K562 (cell line): ENCODE data around the gene SYNPR. TPM values are rescaled to one million over a fixed set of nuclear protein-coding genes. Genes with fewer than 3 reads are reported as not detected.

Experiments
- ARID3B ChIP-seq: fragments of 250-450 bp; sonication (Bioruptor Pico); IDR thresholded peaks from 2 replicates; pipeline ENCODE4 v1.4.0; 2020; ENCODE audit warnings: borderline replicate concordance
- GABPA ChIP-seq: fragments of 200-800 bp; sonication (Bioruptor generic); conservative IDR thresholded peaks from 2 replicates; pipeline ENCODE4 v1.6.1; 2016; ENCODE audit warnings: low read depth, missing genetic modification characterization, missing compliant biosample characterization
- HBP1 ChIP-seq: fragments of 450-650 bp; formaldehyde crosslinking; IDR thresholded peaks from 2 replicates; pipeline ENCODE4 v1.4.0; 2022; ENCODE audit warnings: missing genetic modification characterization
- KLF13 ChIP-seq: fragments of 450-650 bp; IDR thresholded peaks from 2 replicates; pipeline ENCODE4 v1.6.1; 2016; ENCODE audit warnings: missing genetic modification characterization, low read depth, mild to moderate bottlenecking, missing compliant biosample characterization, moderate library complexity, borderline replicate concordance
- SNIP1 ChIP-seq: fragments of 450-650 bp; IDR thresholded peaks from 2 replicates; pipeline ENCODE4 v1.7.1; 2017; ENCODE audit warnings: low read depth, mild to moderate bottlenecking
- TGIF2 ChIP-seq: sonication (generic); formaldehyde crosslinking; IDR thresholded peaks from 2 replicates; pipeline ENCODE4 v1.8.1; 2022; ENCODE audit warnings: mild to moderate bottlenecking, missing genetic modification reagents, moderate library complexity
- UBTF ChIP-seq, 2 experiments: IDR thresholded peaks; 2 replicates each; pipeline ENCODE4 v1.6.1; 2012; ENCODE audit warnings: improper control_type of control experiment in 2 of 2, low read depth in 2 of 2, low read length in 2 of 2, borderline replicate concordance in 1 of 2
- XRCC3 ChIP-seq: fragments of 450-650 bp; IDR thresholded peaks from 2 replicates; pipeline ENCODE4 v1.6.1; 2017; ENCODE audit warnings: mild to moderate bottlenecking, moderate library complexity
- ZBTB9 ChIP-seq: fragments of 450-650 bp; formaldehyde crosslinking; IDR thresholded peaks from 2 replicates; pipeline ENCODE4 v1.4.0; 2020; ENCODE audit warnings: mild to moderate bottlenecking, moderate library complexity
- ZFP91 ChIP-seq: sonication (generic); formaldehyde crosslinking; IDR thresholded peaks from 2 replicates; pipeline ENCODE4 v1.8.0; 2022; ENCODE audit warnings: mild to moderate bottlenecking, missing genetic modification reagents
- ZNF184 ChIP-seq: sonication (generic); formaldehyde crosslinking; IDR thresholded peaks from 2 replicates; pipeline ENCODE4 v1.5.0; 2020; ENCODE audit warnings: missing genetic modification reagents
- ZNF282 ChIP-seq: sonication (generic); formaldehyde crosslinking; IDR thresholded peaks from 2 replicates; pipeline ENCODE4 v1.8.1; 2023; ENCODE audit warnings: missing genetic modification reagents
- polyA plus RNA-seq, 8 experiments: library from polyadenylated mRNA; depleted of rRNA in 4 of 8; stranded (reverse) in 5 of 8; unstranded in 3 of 8; fragments of >200 nt; fragmentation: Nextera tagmentation in 2 of 8; fragmentation: Illumina TruSeq in 1 of 8; extraction: Ambion mirVana in 2 of 8; extraction: Trizol in 1 of 8; gene quantifications; 2 replicates each; pipeline versions ENCODE4 v1.2.1 to v1.2.3, GENCODE V29; 2011 to 2014; ENCODE audit warnings: inconsistent platforms in 1 of 8, missing spikeins in 1 of 8
- total RNA-seq, 7 experiments: library from RNA; depleted of rRNA in 6 of 7; stranded (reverse); fragments of >200 nt in 6 of 7; fragmentation: Illumina TruSeq in 2 of 7; extraction: Trizol in 2 of 7; gene quantifications; 2 replicates each; pipeline versions ENCODE4 v1.2.1 to v1.2.3, GENCODE V29; 2011 to 2021; ENCODE audit warnings: low replicate concordance in 1 of 7

SYNPR gene
- total and polyA plus RNA-seq, 9 of the 15 experiments (the other 6 are each of a cell fraction or from before 2014, with no cell fraction given) = not detected

- TF ChIP-seq XRCC3 = no peak
- TF ChIP-seq KLF13 = no peak
- no peak for TF ChIP-seq ZBTB9 (CRISPR knock-in tag)
- TF ChIP-seq ZNF184 (CRISPR knock-in tag) = no peak
- no peak for TF ChIP-seq ZFP91 (CRISPR knock-in tag)
- no peak for TF ChIP-seq ARID3B (CRISPR knock-in tag)
- no peak for TF ChIP-seq GABPA (tag)
- TF ChIP-seq ZNF282 (CRISPR knock-in tag) = no peak
- no peak for TF ChIP-seq TGIF2
- no peak for TF ChIP-seq HBP1 (CRISPR knock-in tag)
- no peak for TF ChIP-seq SNIP1
- TF ChIP-seq UBTF (IDR thresholded peaks at IDR 0.05; ENCODE audit: borderline replicate concordance in 1 of 2, low read depth in 2 of 2, low read length in 2 of 2) = no peak
- TF ChIP-seq, all 486 proteins: peak for 0
Measured at GRCh38 chr3:63450634-63451363, 172.7 kb downstream of the SYNPR start (continued).
